GM19468 (cell line): ENCODE measurements around the gene GSC.
"Not testable (repeated sequence)": the region's sequence is repeated elsewhere in the genome, so short reads cannot be mapped to it uniquely, and the experiment has no call there.

Source experiments
- ATAC-seq: cut with Tn5 transposase; IDR thresholded peaks from one replicate; pipeline ENCODE4 v1.9.1; 2021; ENCODE audit warnings: mild to moderate bottlenecking, moderate library complexity, moderate number of reproducible peaks; ENCODE audit not compliant: unreplicated experiment; ENCODE audit errors: extremely low read depth

The GSC gene

GRCh38 chr14:94769391-94770250, at the start of gene GSC:
Gene GSC, minus strand, starts transcription at chr14:94770113. Its CDS starts 98 bp downstream, at chr14:94770015.
- no peak for ATAC-seq

- no peak for ATAC-seq
Observed at GRCh38 chr14:94819531-94819930, 49.6 kb upstream of the GSC start.

GRCh38 chr14:94816113-94816512, 46.2 kb upstream of the GSC start:
- no peak for ATAC-seq

GRCh38 chr14:94805680-94806288, 35.9 kb upstream of the GSC start:
- ATAC-seq, result no peak

- ATAC-seq, result no peak
Observed at GRCh38 chr14:94801225-94801624, 31.3 kb upstream of the GSC start.

GRCh38 chr14:94800764-94801163, 30.9 kb upstream of the GSC start:
- not testable (repeated sequence) for ATAC-seq

- ATAC-seq, result no peak
Observed at GRCh38 chr14:94797887-94798286, 28.0 kb upstream of the GSC start.

GRCh38 chr14:94796278-94796677, 26.4 kb upstream of the GSC start:
- ATAC-seq, result no peak

GRCh38 chr14:94795372-94795771, 25.5 kb upstream of the GSC start:
- ATAC-seq, result no peak

GRCh38 chr14:94793901-94794300, 24.0 kb upstream of the GSC start:
- ATAC-seq, result no peak

GRCh38 chr14:94787655-94788054, 17.7 kb upstream of the GSC start:
- no peak for ATAC-seq

GRCh38 chr14:94787092-94787491, 17.2 kb upstream of the GSC start:
- ATAC-seq, result no peak

- no peak for ATAC-seq
Observed at GRCh38 chr14:94780536-94781399, 10.9 kb upstream of the GSC start.

GRCh38 chr14:94779713-94780112, 9.8 kb upstream of the GSC start:
- ATAC-seq, result no peak

GRCh38 chr14:94775871-94776210, 5.9 kb upstream of the GSC start:
- ATAC-seq, result no peak

- ATAC-seq, result no peak
Observed at GRCh38 chr14:94775091-94775870, 5.4 kb upstream of the GSC start.

GRCh38 chr14:94774344-94775090, 4.6 kb upstream of the GSC start:
- no peak for ATAC-seq

- no peak for ATAC-seq
Observed at GRCh38 chr14:94773655-94774343, 3.9 kb upstream of the GSC start.
